Stomach (tissue), 4 donors: ENCODE measurements around the gene GCK.
"Not testable (repeated sequence)": the region's sequence is repeated elsewhere in the genome, so short reads cannot be mapped to it uniquely, and the experiment has no call there.

Experiments used
- EP300 ChIP-seq: sonication (generic); formaldehyde crosslinking; IDR thresholded peaks from one replicate; pipeline ENCODE4 v1.6.1; 2017; ENCODE audit warnings: antibody characterized with exemption
- POLR2A ChIP-seq, 4 donors: fragments of 450-650 bp; IDR thresholded peaks; one replicate each; pipeline ENCODE4 v1.6.1; 2016; ENCODE audit warnings: antibody characterized with exemption in 4 of 4, control low read depth in 2 of 4, mild to moderate bottlenecking in 1 of 4, moderate library complexity in 1 of 4
- POLR2AphosphoS5 ChIP-seq, 3 donors: sonication (generic); formaldehyde crosslinking; IDR thresholded peaks; one replicate each; pipeline ENCODE4 v1.6.1; 2016; ENCODE audit warnings: antibody characterized with exemption in 3 of 3
- TF ChIP-seq, protein P1 (sequence below), 7 experiments: fragments of 450-650 bp in 4 of 7; fragments of 200-600 bp in 3 of 7; sonication (generic) in 3 of 7; IDR thresholded peaks; one replicate each; pipeline ENCODE4 v1.5.1; 2016 to 2019; ENCODE audit warnings: antibody characterized with exemption in 7 of 7, control low read depth in 2 of 7, mild to moderate bottlenecking in 1 of 7

GRCh38 chr7:44126574-44126973, 62.7 kb downstream of the GCK start:
- TF ChIP-seq POLR2A (IDR thresholded peaks at IDR 0.05); POLR2AphosphoS5 (IDR thresholded peaks at IDR 0.05); EP300: not testable (repeated sequence)
- TF ChIP-seq, protein P1, sequence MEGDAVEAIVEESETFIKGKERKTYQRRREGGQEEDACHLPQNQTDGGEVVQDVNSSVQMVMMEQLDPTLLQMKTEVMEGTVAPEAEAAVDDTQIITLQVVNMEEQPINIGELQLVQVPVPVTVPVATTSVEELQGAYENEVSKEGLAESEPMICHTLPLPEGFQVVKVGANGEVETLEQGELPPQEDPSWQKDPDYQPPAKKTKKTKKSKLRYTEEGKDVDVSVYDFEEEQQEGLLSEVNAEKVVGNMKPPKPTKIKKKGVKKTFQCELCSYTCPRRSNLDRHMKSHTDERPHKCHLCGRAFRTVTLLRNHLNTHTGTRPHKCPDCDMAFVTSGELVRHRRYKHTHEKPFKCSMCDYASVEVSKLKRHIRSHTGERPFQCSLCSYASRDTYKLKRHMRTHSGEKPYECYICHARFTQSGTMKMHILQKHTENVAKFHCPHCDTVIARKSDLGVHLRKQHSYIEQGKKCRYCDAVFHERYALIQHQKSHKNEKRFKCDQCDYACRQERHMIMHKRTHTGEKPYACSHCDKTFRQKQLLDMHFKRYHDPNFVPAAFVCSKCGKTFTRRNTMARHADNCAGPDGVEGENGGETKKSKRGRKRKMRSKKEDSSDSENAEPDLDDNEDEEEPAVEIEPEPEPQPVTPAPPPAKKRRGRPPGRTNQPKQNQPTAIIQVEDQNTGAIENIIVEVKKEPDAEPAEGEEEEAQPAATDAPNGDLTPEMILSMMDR (IDR thresholded peaks at IDR 0.05), result not testable (repeated sequence)
